K562 (cell line): ENCODE measurements around the gene FBXO17. TPM values are rescaled to one million over a fixed set of nuclear protein-coding genes. Genes with fewer than 3 reads are reported as not detected.

Source experiments
- ATAC-seq: fragments of 200-7000 bp; cut with Tn5 transposase; 3 replicates; pipeline ENCODE4 v1.9.1; 2020; ENCODE audit warnings: moderate library complexity
- BruUV-seq: library from RNA; stranded (reverse); fragments of 400-500 nt; replicated peaks from 2 replicates; lab custom pipeline; 2021; lab: Mats Ljungman, UMichigan
- CTCF ChIA-PET: fragments of 300-600 bp; formaldehyde crosslinking; extraction: SDS; loops from one replicate; lab custom pipeline; 2021; ENCODE audit warnings: low intra/inter-chr PET ratio; lab: Yijun Ruan, JAX
- POLR2A ChIA-PET: fragments of 300-600, 350-650 bp; sonication (Branson Sonifier 250); formaldehyde crosslinking; extraction: SDS; loops from one replicate; lab custom pipeline; 2021; ENCODE audit warnings: antibody characterized with exemption, inconsistent platforms; lab: Yijun Ruan, JAX
- DNase-seq, 4 experiments: peaks; one replicate each; pipeline versions ENCODE4 v3.0.0 to v3.0.0-alpha.2; 2011 to 2018; ENCODE audit warnings: low spot score in 3 of 4, mixed read lengths in 3 of 4; ENCODE audit errors: extremely low read depth in 1 of 4
- FAIRE-seq: peaks from 2 replicates; lab custom pipeline; 2011; peaks lifted over from hg19 to GRCh38; lab: Jason Lieb, UNC
- H2AFZ ChIP-seq: 2 replicates; pipeline ENCODE4 v1.6.0; 2011; ENCODE audit warnings: low read depth, low read length, control low read depth, inconsistent platforms
- H3K27ac ChIP-seq: fragments of 200-600 bp; 3 replicates; pipeline ENCODE4 v1.8.0; 2011; ENCODE audit warnings: low read depth, mild to moderate bottlenecking, control low read depth, inconsistent platforms, low read length, moderate library complexity, mixed read lengths; ENCODE audit errors: extremely low read depth
- H3K27me3 ChIP-seq, 2 experiments: fragments of 300-600 bp in 1 of 2; 2 replicates in 1 of 2; 3 replicates in 1 of 2; pipeline versions ENCODE4 v1.6.0 to v1.8.0; 2011; ENCODE audit warnings: inconsistent platforms in 2 of 2, low read length in 2 of 2, mild to moderate bottlenecking in 1 of 2, mixed read lengths in 1 of 2, moderate library complexity in 1 of 2; ENCODE audit not compliant: control insufficient read depth in 2 of 2, insufficient read depth in 2 of 2
- H3K36me3 ChIP-seq: fragments of 300-600 bp; 3 replicates; pipeline ENCODE4 v1.8.0; 2011; ENCODE audit warnings: mild to moderate bottlenecking, low read length, inconsistent platforms; ENCODE audit not compliant: control insufficient read depth, insufficient read depth
- H3K4me1 ChIP-seq, 2 experiments: fragments of 200-600 bp in 1 of 2; replicated peaks in 1 of 2; 2 replicates in 1 of 2; 3 replicates in 1 of 2; pipeline versions ENCODE4 v1.5.1 to v1.8.0; 2011; ENCODE audit warnings: inconsistent platforms in 2 of 2, low read length in 2 of 2, mild to moderate bottlenecking in 1 of 2, mixed read lengths in 1 of 2, moderate library complexity in 1 of 2; ENCODE audit not compliant: control insufficient read depth in 2 of 2, insufficient read depth in 2 of 2
- H3K4me2 ChIP-seq: 2 replicates; pipeline ENCODE4 v1.6.1; 2011; ENCODE audit warnings: low read length, control low read depth, inconsistent platforms, mixed read lengths; ENCODE audit not compliant: insufficient read depth
- H3K4me3 ChIP-seq: fragments of 200-600 bp; sonication (generic), shearing (Covaris generic); 2 replicates; pipeline ENCODE4 v1.5.1; 2016; ENCODE audit warnings: control low read depth, inconsistent platforms
- H3K79me2 ChIP-seq: fragments of 200-600 bp; 3 replicates; pipeline ENCODE4 v1.8.0; 2011; ENCODE audit warnings: low read length, inconsistent platforms; ENCODE audit not compliant: control insufficient read depth, insufficient read depth
- H3K9ac ChIP-seq, 2 experiments: 2 replicates each; pipeline versions ENCODE4 v1.6.0 to v1.6.1; 2011; ENCODE audit warnings: low read depth in 2 of 2, low read length in 2 of 2, control low read depth in 1 of 2, inconsistent platforms in 1 of 2, mild to moderate bottlenecking in 1 of 2, mixed read lengths in 1 of 2; ENCODE audit not compliant: insufficient read depth in 1 of 2
- H3K9me1 ChIP-seq: one replicate; pipeline ENCODE4 v1.6.0; 2011; ENCODE audit warnings: inconsistent platforms, mild to moderate bottlenecking, low read length, moderate library complexity; ENCODE audit not compliant: control insufficient read depth, insufficient read depth
- H3K9me3 ChIP-seq: replicated peaks from 2 replicates; pipeline ENCODE4 v1.5.1; 2011; ENCODE audit warnings: low read depth, low read length, inconsistent platforms; ENCODE audit not compliant: control insufficient read depth, insufficient read depth
- H4K20me1 ChIP-seq: replicated peaks from 2 replicates; pipeline ENCODE4 v1.6.1; 2011; ENCODE audit warnings: low read length, inconsistent platforms, mixed read lengths; ENCODE audit not compliant: control insufficient read depth, insufficient read depth
- ARNT ChIP-seq, 2 experiments: fragments of 450-650 bp; IDR thresholded peaks; 2 replicates each; pipeline ENCODE4 v1.6.1; 2016; ENCODE audit warnings: mild to moderate bottlenecking in 1 of 2
- ETV6 ChIP-seq, 3 experiments: fragments of 150-350 bp in 1 of 3; sonication (generic) in 1 of 3; formaldehyde crosslinking in 1 of 3; IDR thresholded peaks; 2 replicates each; pipeline versions ENCODE4 v1.6.1 to v1.8.0; 2014 to 2022; ENCODE audit warnings: borderline replicate concordance in 2 of 3, low read depth in 2 of 3, antibody characterized with exemption in 1 of 3, low read length in 1 of 3, mild to moderate bottlenecking in 1 of 3, missing genetic modification reagents in 1 of 3
- FOXO4 ChIP-seq: fragments of 450-650 bp; formaldehyde crosslinking; IDR thresholded peaks from 2 replicates; pipeline ENCODE4 v1.4.0; 2020; ENCODE audit warnings: mild to moderate bottlenecking, moderate library complexity
- KLF16 ChIP-seq: IDR thresholded peaks from 2 replicates; pipeline ENCODE4 v1.6.1; 2016; ENCODE audit warnings: antibody characterized with exemption
- NR2C2 ChIP-seq, 2 experiments: fragments of 200-800 bp in 1 of 2; sonication (Bioruptor generic) in 1 of 2; sonication (generic) in 1 of 2; formaldehyde crosslinking in 1 of 2; IDR thresholded peaks; 2 replicates each; pipeline versions ENCODE4 v1.6.1 to v1.8.0; 2016 to 2022; ENCODE audit warnings: mild to moderate bottlenecking in 1 of 2, missing compliant biosample characterization in 1 of 2, missing genetic modification characterization in 1 of 2, missing genetic modification reagents in 1 of 2
- PRDM10 ChIP-seq: fragments of 450-650 bp; IDR thresholded peaks from 2 replicates; pipeline ENCODE4 v1.6.1; 2018; ENCODE audit not compliant: partially characterized antibody
- RCOR1 ChIP-seq, 2 experiments: IDR thresholded peaks; 2 replicates each; pipeline ENCODE4 v1.6.1; 2012; ENCODE audit warnings: low read depth in 2 of 2, low read length in 2 of 2, borderline replicate concordance in 1 of 2, improper control_type of control experiment in 1 of 2
- SNIP1 ChIP-seq: fragments of 450-650 bp; IDR thresholded peaks from 2 replicates; pipeline ENCODE4 v1.7.1; 2017; ENCODE audit warnings: low read depth, mild to moderate bottlenecking
- SOX6 ChIP-seq: fragments of 450-650 bp; IDR thresholded peaks from 2 replicates; pipeline ENCODE4 v1.6.1; 2014; ENCODE audit warnings: mild to moderate bottlenecking
- TAF15 ChIP-seq: fragments of 200-400 bp; formaldehyde crosslinking; IDR thresholded peaks from 2 replicates; pipeline ENCODE4 v1.6.1; 2017; ENCODE audit warnings: mild to moderate bottlenecking, low read depth, low read length, moderate library complexity
- TCFL5 ChIP-seq: fragments of 250-450 bp; sonication (Bioruptor Pico); conservative IDR thresholded peaks from 2 replicates; pipeline ENCODE4 v1.6.1; 2021; ENCODE audit warnings: mild to moderate bottlenecking, moderate library complexity, matching md5 sums
- ZNF24 ChIP-seq: fragments of 450-650 bp; IDR thresholded peaks from 2 replicates; pipeline ENCODE4 v1.6.1; 2016
- ZNF384 ChIP-seq: IDR thresholded peaks from 2 replicates; pipeline ENCODE4 v1.6.1; 2012; ENCODE audit warnings: low read depth, low read length, improper control_type of control experiment
- WGBS: fragments of 100-300 bp; shearing (Covaris generic); methylation state at CpG from one replicate; pipeline ENCODE4 v1.1.6; 2016; ENCODE audit warnings: low coverage, mixed read lengths; ENCODE audit not compliant: insufficient coverage; ENCODE audit errors: missing lambda C conversion rate; 5-methylcytosine and 5-hydroxymethylcytosine counted together
- in situ Hi-C: fragments of 300-500 bp; cut with MboI; formaldehyde crosslinking; loops from 4 replicates; pipeline ENCODE4 v1.15.0; 2018; ENCODE audit warnings: inconsistent platforms, mixed read lengths
- intact Hi-C: fragments of 100-400 bp; cut with micrococcal nuclease; formaldehyde crosslinking; loops from 2 replicates; pipeline ENCODE4 v1.14.2; 2022
- polyA plus RNA-seq, 8 experiments: library from polyadenylated mRNA; depleted of rRNA in 4 of 8; stranded (reverse) in 5 of 8; unstranded in 3 of 8; fragments of >200 nt; fragmentation: Nextera tagmentation in 2 of 8; fragmentation: Illumina TruSeq in 1 of 8; extraction: Ambion mirVana in 2 of 8; extraction: Trizol in 1 of 8; gene quantifications; 2 replicates each; pipeline versions ENCODE4 v1.2.1 to v1.2.3, GENCODE V29; 2011 to 2014; ENCODE audit warnings: inconsistent platforms in 1 of 8, missing spikeins in 1 of 8
- total RNA-seq, 7 experiments: library from RNA; depleted of rRNA in 6 of 7; stranded (reverse); fragments of >200 nt in 6 of 7; fragmentation: Illumina TruSeq in 2 of 7; extraction: Trizol in 2 of 7; gene quantifications; 2 replicates each; pipeline versions ENCODE4 v1.2.1 to v1.2.3, GENCODE V29; 2011 to 2021; ENCODE audit warnings: low replicate concordance in 1 of 7
- TF ChIP-seq, protein P1 (sequence below): fragments of 250-450 bp; sonication (Bioruptor Pico); IDR thresholded peaks from 2 replicates; pipeline ENCODE4 v1.5.0; 2020; ENCODE audit warnings: mild to moderate bottlenecking, borderline replicate concordance

The FBXO17 gene
- total and polyA plus RNA-seq, 9 of the 15 experiments (the other 6 are each of a cell fraction or from before 2014, with no cell fraction given) = 4.1 to 27.1 (median 19.0) TPM

GRCh38 chr19:39004403-39004802, 28.9 kb upstream of the FBXO17 start:
- H3K79me2 ChIP-seq = no peaks in the 10 kb centered on the region
- H2AFZ ChIP-seq = no peak overlapping the region
- peak; percentile 77 for ATAC-seq
- CTCF ChIA-PET = no interaction called here
- H3K36me3 ChIP-seq = no peaks in the 10 kb centered on the region
- peak in 1 of 4 experiments; percentile 23 for DNase-seq
- no peak overlapping the region for H3K4me2 ChIP-seq
- FAIRE-seq = peak; percentile 11
- in situ Hi-C loops = no loop called here
- BruUV-seq = no TSS peak
- no peak overlapping the region for H3K9ac ChIP-seq
- H3K4me1 ChIP-seq = peaks cover 0 to 5% of the 10 kb centered on the region in 2 experiments; a peak in 1 of 5 replicates
- intact Hi-C loops = no loop called here
- no peaks in the 10 kb centered on the region for H3K9me3 ChIP-seq
- H4K20me1 ChIP-seq = no peaks in the 10 kb centered on the region
- no peak overlapping the region for H3K27ac ChIP-seq
- no peaks in the 10 kb centered on the region for H3K9me1 ChIP-seq
- H3K4me3 ChIP-seq = no peak overlapping the region
- POLR2A ChIA-PET = no interaction called here
- WGBS = 5% methylated on average over 8 of the region's 9 CpGs
- H3K27me3 ChIP-seq = peaks cover 0 to 2% of the 10 kb centered on the region in 2 experiments; a peak in 1 of 5 replicates
- TF ChIP-seq SOX6 (peak; percentile 31; the same call in 1 of the 2 replicates), ETV6 (IDR thresholded peaks at IDR 0.05; ENCODE audit: borderline replicate concordance in 1 of 2, low read depth in 2 of 2, low read length in 1 of 2) (no peak), ETV6 (CRISPR knock-in tag; IDR thresholded peaks at IDR 0.05; ENCODE audit: borderline replicate concordance) (no peak), RCOR1 (IDR thresholded peaks at IDR 0.05; ENCODE audit: borderline replicate concordance in 1 of 2, low read depth in 2 of 2, low read length in 2 of 2) (peak in 1 of 2 experiments; percentile 82; a peak in 2 of 4 replicates), ARNT (IDR thresholded peaks at IDR 0.05) (no peak), ZNF384 (peak; percentile 93), NR2C2 (CRISPR knock-in tag; IDR thresholded peaks at IDR 0.05) (no peak), NR2C2 (tag; IDR thresholded peaks at IDR 0.05) (peak; percentile 24; the same call in 1 of the 2 replicates), TCFL5 (CRISPR knock-in tag) (no peak), SNIP1 (no peak), FOXO4 (CRISPR knock-in tag) (no peak), ZNF24 (no peak), KLF16 (peak; percentile 41; the same call in 1 of the 2 replicates), PRDM10 (peak; percentile 49), TAF15 (no peak)
- TF ChIP-seq, protein P1, sequence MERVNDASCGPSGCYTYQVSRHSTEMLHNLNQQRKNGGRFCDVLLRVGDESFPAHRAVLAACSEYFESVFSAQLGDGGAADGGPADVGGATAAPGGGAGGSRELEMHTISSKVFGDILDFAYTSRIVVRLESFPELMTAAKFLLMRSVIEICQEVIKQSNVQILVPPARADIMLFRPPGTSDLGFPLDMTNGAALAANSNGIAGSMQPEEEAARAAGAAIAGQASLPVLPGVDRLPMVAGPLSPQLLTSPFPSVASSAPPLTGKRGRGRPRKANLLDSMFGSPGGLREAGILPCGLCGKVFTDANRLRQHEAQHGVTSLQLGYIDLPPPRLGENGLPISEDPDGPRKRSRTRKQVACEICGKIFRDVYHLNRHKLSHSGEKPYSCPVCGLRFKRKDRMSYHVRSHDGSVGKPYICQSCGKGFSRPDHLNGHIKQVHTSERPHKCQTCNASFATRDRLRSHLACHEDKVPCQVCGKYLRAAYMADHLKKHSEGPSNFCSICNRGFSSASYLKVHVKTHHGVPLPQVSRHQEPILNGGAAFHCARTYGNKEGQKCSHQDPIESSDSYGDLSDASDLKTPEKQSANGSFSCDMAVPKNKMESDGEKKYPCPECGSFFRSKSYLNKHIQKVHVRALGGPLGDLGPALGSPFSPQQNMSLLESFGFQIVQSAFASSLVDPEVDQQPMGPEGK (CRISPR knock-in tag) = no peak
